B cell (primary cell): ENCODE data around the gene LANCL2. TPM values are rescaled to one million over a fixed set of nuclear protein-coding genes. Genes with fewer than 3 reads are reported as not detected.

Source experiments
- ATAC-seq: fragments of 200-7000 bp; cut with Tn5 transposase; one replicate; pipeline ENCODE4 v1.10.0; 2021; ENCODE audit warnings: low read depth, mild to moderate bottlenecking, moderate number of reproducible peaks, moderate library complexity
- CTCF ChIA-PET: fragments of 350-600 bp; sonication (Branson Sonifier 250); formaldehyde crosslinking; loops from one replicate; lab custom pipeline; 2021; ENCODE audit warnings: antibody characterized with exemption, inconsistent platforms; lab: Charles Lee
- POLR2A ChIA-PET: fragments of 350-600 bp; sonication (Branson Sonifier 250); formaldehyde crosslinking; loops from one replicate; lab custom pipeline; 2021; ENCODE audit warnings: antibody characterized with exemption; lab: Charles Lee
- DNase-seq: peaks from one replicate; pipeline ENCODE4 v3.0.0; 2013
- H2AFZ ChIP-seq: 2 replicates; pipeline ENCODE4 v1.6.1; 2012; ENCODE audit warnings: mild to moderate bottlenecking, low read depth, low read length; ENCODE audit not compliant: insufficient read depth, poor library complexity, severe bottlenecking
- H3K27ac ChIP-seq, 2 donors: 1 replicate in 1 of 2; 2 replicates in 1 of 2; pipeline ENCODE4 v1.5.1; 2012 to 2013; ENCODE audit warnings: low read length in 2 of 2, mild to moderate bottlenecking in 2 of 2, moderate library complexity in 1 of 2
- H3K27me3 ChIP-seq, 4 experiments: fragments of 200-600 bp in 1 of 4; sonication (generic) in 1 of 4; replicated peaks in 1 of 4; 1 replicate in 2 of 4; 2 replicates in 2 of 4; pipeline versions ENCODE4 v1.6.1 to v1.7.0; 2013 to 2016; ENCODE audit warnings: low read length in 3 of 4, mild to moderate bottlenecking in 2 of 4, mixed read lengths in 1 of 4, moderate library complexity in 1 of 4; ENCODE audit not compliant: insufficient read depth in 4 of 4, control insufficient read depth in 3 of 4; ENCODE audit errors: control extremely low read depth in 1 of 4
- H3K36me3 ChIP-seq, 2 experiments: replicated peaks in 1 of 2; 1 replicate in 1 of 2; 2 replicates in 1 of 2; pipeline versions ENCODE4 v1.6.1 to v1.7.1; 2013; ENCODE audit warnings: low read length in 1 of 2; ENCODE audit not compliant: insufficient read depth in 2 of 2, control insufficient read depth in 1 of 2; ENCODE audit errors: control extremely low read depth in 1 of 2, extremely low read depth in 1 of 2
- H3K4me1 ChIP-seq, 2 donors: fragments of 200-600 bp in 1 of 2; sonication (generic) in 1 of 2; 1 replicate in 1 of 2; 2 replicates in 1 of 2; pipeline versions ENCODE4 v1.5.1 to v1.6.1; 2013 to 2017; ENCODE audit warnings: low read length in 2 of 2; ENCODE audit not compliant: control insufficient read depth in 2 of 2, insufficient read depth in 2 of 2
- H3K4me2 ChIP-seq: replicated peaks from 2 replicates; pipeline ENCODE3; 2012; ENCODE audit warnings: mild to moderate bottlenecking, low read depth, low read length; ENCODE audit not compliant: poor library complexity, severe bottlenecking
- H3K4me3 ChIP-seq, 5 experiments: fragments of 200-600 bp in 1 of 5; sonication (generic) in 1 of 5; 1 replicate in 3 of 5; 2 replicates in 2 of 5; pipeline versions ENCODE4 v1.5.1 to v1.7.0; 2011 to 2016; ENCODE audit warnings: low read length in 4 of 5, mild to moderate bottlenecking in 4 of 5, low read depth in 2 of 5, control low read depth in 1 of 5, moderate library complexity in 1 of 5; ENCODE audit not compliant: insufficient read depth in 1 of 5; ENCODE audit errors: control extremely low read depth in 1 of 5, extremely low read depth in 1 of 5
- H3K79me2 ChIP-seq: fragments of 200-600 bp; sonication (generic); one replicate; pipeline ENCODE4 v1.6.0; 2016; ENCODE audit warnings: low read length; ENCODE audit not compliant: control insufficient read depth, insufficient read depth
- H3K9ac ChIP-seq: fragments of 200-600 bp; sonication (generic); 2 replicates; pipeline ENCODE4 v1.6.1; 2017; ENCODE audit warnings: mild to moderate bottlenecking, low read length, moderate library complexity
- H3K9me3 ChIP-seq, 3 donors: one replicate each; pipeline versions ENCODE4 v1.6.1 to v1.7.1; 2013; ENCODE audit warnings: low read length in 2 of 3; ENCODE audit not compliant: control insufficient read depth in 2 of 3, insufficient read depth in 1 of 3; ENCODE audit errors: control extremely low read depth in 1 of 3
- H4K20me1 ChIP-seq: 2 replicates; pipeline ENCODE4 v1.6.0; 2012; ENCODE audit warnings: mild to moderate bottlenecking, low read length; ENCODE audit not compliant: insufficient read depth, control insufficient read depth, poor library complexity, severe bottlenecking
- H3K27ac Mint-ChIP-seq: one replicate; pipeline ENCODE4 v1.8.0; 2021; ENCODE audit warnings: mixed read lengths
- H3K27me3 Mint-ChIP-seq: one replicate; pipeline ENCODE4 v1.8.0; 2021; ENCODE audit warnings: mixed read lengths
- H3K4me1 Mint-ChIP-seq: one replicate; pipeline ENCODE4 v1.8.0; 2021; ENCODE audit warnings: mixed read lengths
- H3K4me3 Mint-ChIP-seq: one replicate; pipeline ENCODE4 v1.8.0; 2021; ENCODE audit warnings: mixed read lengths
- H3K9me3 Mint-ChIP-seq: one replicate; pipeline ENCODE4 v1.8.0; 2022; ENCODE audit warnings: mixed read lengths; ENCODE audit not compliant: insufficient read depth
- CTCF ChIP-seq: fragments of 200-600 bp; IDR thresholded peaks from one replicate; pipeline ENCODE4 v1.8.0; 2022; ENCODE audit warnings: antibody characterized with exemption, mild to moderate bottlenecking
- EZH2 ChIP-seq: IDR thresholded peaks from 2 replicates; pipeline ENCODE4 v1.6.1; 2012; ENCODE audit warnings: borderline replicate concordance, low read depth, mild to moderate bottlenecking, moderate library complexity, low read length; ENCODE audit not compliant: insufficient read depth, poor library complexity, severe bottlenecking
- WGBS: methylation state at CpG from one replicate; pipeline ENCODE4 v1.1.5; 2013; ENCODE audit warnings: missing lambda C conversion rate; ENCODE audit not compliant: insufficient coverage; 5-methylcytosine and 5-hydroxymethylcytosine counted together
- intact Hi-C: fragments of 100-400 bp; cut with micrococcal nuclease; formaldehyde crosslinking; loops from one replicate; pipeline ENCODE4 v1.10.0; 2022
- polyA plus RNA-seq: library from polyadenylated mRNA; depleted of rRNA; stranded (reverse); fragments of >200 nt; gene quantifications from 2 replicates; pipeline ENCODE4 v1.2.3, GENCODE V29; 2012
- total RNA-seq, 2 donors: library from RNA; stranded (reverse); fragments of 120-200 nt in 1 of 2; gene quantifications; 1 replicate in 1 of 2; 2 replicates in 1 of 2; pipeline versions ENCODE4 v1.2.3 to v1.2.4, GENCODE V29; 2013 to 2022

LANCL2 gene
- total and polyA plus RNA-seq, 2 donors (not counting 1 experiment from before 2014, with no cell fraction given) = 3.5 to 8.1 TPM

GRCh38 chr7:55410667-55411239 lies 45.6 kb downstream of the LANCL2 start:
- H3K27me3 Mint-ChIP-seq = no peaks in the 10 kb centered on the region
- H2AFZ ChIP-seq = no peak overlapping the region
- ATAC-seq = no peak
- TF ChIP-seq CTCF = no peak
- no peak for TF ChIP-seq EZH2
- ChIA-PET POLR2A (no interaction called here), CTCF (interaction anchor here (1.1 to 1.6 kb wide), 2 partner anchors 22 to 187 kb away, joined by 3 to 4 read pairs; no protein-coding TSS in a partner anchor)
- no peak overlapping the region for H3K27ac Mint-ChIP-seq
- H3K27me3 ChIP-seq = no peaks in the 10 kb centered on the region
- intact Hi-C loops = no loop called here
- no peak overlapping the region for H3K4me2 ChIP-seq
- no peak for DNase-seq
- peaks cover 6% of the 10 kb centered on the region for H3K4me1 Mint-ChIP-seq
- no peaks in the 10 kb centered on the region for H3K4me1 ChIP-seq
- no peaks in the 10 kb centered on the region for H3K9me3 Mint-ChIP-seq
- no peak overlapping the region for H3K4me3 Mint-ChIP-seq
- WGBS = 93% methylated on average over 4 of the region's 4 CpGs
- H3K27ac ChIP-seq = no peak overlapping the region
- no peaks in the 10 kb centered on the region for H3K79me2 ChIP-seq
- H3K9ac ChIP-seq = no peak overlapping the region
- H3K4me3 ChIP-seq = no peak overlapping the region
- no peaks in the 10 kb centered on the region for H4K20me1 ChIP-seq
- H3K36me3 ChIP-seq = no peaks in the 10 kb centered on the region
- no peaks in the 10 kb centered on the region for H3K9me3 ChIP-seq

GRCh38 chr7:55411844-55412243 lies 46.7 kb downstream of the LANCL2 start:
- CTCF ChIA-PET = no interaction called here
- H3K79me2 ChIP-seq = no peaks in the 10 kb centered on the region
- POLR2A ChIA-PET = no interaction called here
- intact Hi-C loops = no loop called here
- TF ChIP-seq EZH2 (no peak), CTCF (no peak)
- no peaks in the 10 kb centered on the region for H3K27me3 ChIP-seq
- no peaks in the 10 kb centered on the region for H4K20me1 ChIP-seq
- WGBS = 100% methylated on average over 4 of the region's 12 CpGs
- no peak overlapping the region for H3K9ac ChIP-seq
- H3K9me3 Mint-ChIP-seq = no peaks in the 10 kb centered on the region
- DNase-seq (no peak), ATAC-seq (no peak)
- H3K4me1 Mint-ChIP-seq = peaks cover 6% of the 10 kb centered on the region
- H3K4me3 Mint-ChIP-seq = no peak overlapping the region
- H3K36me3 ChIP-seq = no peaks in the 10 kb centered on the region
- no peaks in the 10 kb centered on the region for H3K27me3 Mint-ChIP-seq
- no peak overlapping the region for H3K4me3 ChIP-seq
- H3K27ac Mint-ChIP-seq = no peak overlapping the region
- H3K9me3 ChIP-seq = no peaks in the 10 kb centered on the region
- H3K4me2 ChIP-seq = no peak overlapping the region
- no peak overlapping the region for H3K27ac ChIP-seq
- H2AFZ ChIP-seq = no peak overlapping the region
- no peaks in the 10 kb centered on the region for H3K4me1 ChIP-seq
